Caco-2 (cell line): ENCODE measurements around the gene SMYD3. TPM values are rescaled to one million over a fixed set of nuclear protein-coding genes. Genes with fewer than 3 reads are reported as not detected.

ENCODE experiments used
- BruUV-seq: library from RNA; stranded (reverse); fragments of 400-500 nt; replicated peaks from 2 replicates; lab custom pipeline; 2021; lab: Mats Ljungman, UMichigan
- CTCF ChIA-PET: fragments of 300-600 bp; sonication (Branson Sonifier 250); formaldehyde crosslinking; loops from one replicate; lab custom pipeline; 2022; ENCODE audit warnings: antibody characterized with exemption; lab: Charles Lee
- POLR2A ChIA-PET: fragments of 300-600 bp; sonication (Branson Sonifier 250); formaldehyde crosslinking; loops from one replicate; lab custom pipeline; 2022; ENCODE audit warnings: antibody characterized with exemption; lab: Charles Lee
- DNase-seq, 2 experiments: peaks; one replicate each; pipeline versions ENCODE4 v3.0.0 to v3.0.0-alpha.2; 2020 to 2022
- H3K27me3 ChIP-seq: replicated peaks from 2 replicates; pipeline ENCODE4 v1.6.0; 2011; ENCODE audit warnings: low read length; ENCODE audit not compliant: control insufficient read depth, insufficient read depth
- H3K36me3 ChIP-seq: 2 replicates; pipeline ENCODE4 v1.5.1; 2011; ENCODE audit warnings: low read length; ENCODE audit not compliant: control insufficient read depth, insufficient read depth
- H3K4me1 ChIP-seq: fragments of 250-450 bp; sonication (Bioruptor Pico); 2 replicates; pipeline ENCODE4 v1.5.1; 2020; ENCODE audit warnings: mild to moderate bottlenecking
- H3K4me3 ChIP-seq: 2 replicates; pipeline ENCODE4 v1.5.1; 2011; ENCODE audit warnings: low read depth, mild to moderate bottlenecking, control low read depth, low read length
- H3K9me3 ChIP-seq: fragments of 250-450 bp; sonication (Bioruptor Pico); 2 replicates; pipeline ENCODE4 v1.5.1; 2020; ENCODE audit warnings: mild to moderate bottlenecking, moderate library complexity
- H3K27ac Mint-ChIP-seq: one replicate; pipeline ENCODE4 v1.8.0; 2022; ENCODE audit warnings: mixed read lengths; ENCODE audit not compliant: unreplicated experiment
- H3K27me3 Mint-ChIP-seq: one replicate; pipeline ENCODE4 v1.8.0; 2022; ENCODE audit warnings: mixed read lengths; ENCODE audit not compliant: insufficient read depth, unreplicated experiment
- H3K36me3 Mint-ChIP-seq: one replicate; pipeline ENCODE4 v1.8.0; 2022; ENCODE audit warnings: mild to moderate bottlenecking, mixed read lengths; ENCODE audit not compliant: insufficient read depth, unreplicated experiment
- H3K4me1 Mint-ChIP-seq: one replicate; pipeline ENCODE4 v1.8.0; 2022; ENCODE audit warnings: low read depth, mixed read lengths; ENCODE audit not compliant: unreplicated experiment
- H3K4me3 Mint-ChIP-seq: one replicate; pipeline ENCODE4 v1.8.0; 2022; ENCODE audit warnings: mild to moderate bottlenecking, moderate library complexity, mixed read lengths; ENCODE audit not compliant: unreplicated experiment
- H3K9me3 Mint-ChIP-seq: one replicate; pipeline ENCODE4 v1.8.0; 2022; ENCODE audit warnings: mixed read lengths; ENCODE audit not compliant: unreplicated experiment
- intact Hi-C: fragments of 100-400 bp; cut with micrococcal nuclease; formaldehyde crosslinking; loops from one replicate; pipeline ENCODE4 v1.10.0; 2022; ENCODE audit not compliant: unreplicated experiment
- total RNA-seq: library from RNA; stranded (reverse); gene quantifications from 2 replicates; pipeline ENCODE4 v1.2.3, GENCODE V29; 2022
- TF ChIP-seq, protein P1 (sequence below), 2 experiments: fragments of 200-600 bp in 1 of 2; IDR thresholded peaks; 1 replicate in 1 of 2; 2 replicates in 1 of 2; pipeline versions ENCODE4 v1.5.1 to v1.8.0; 2011 to 2022; ENCODE audit warnings: antibody characterized with exemption in 1 of 2, control low read depth in 1 of 2, inconsistent platforms in 1 of 2, low read depth in 1 of 2, low read length in 1 of 2, mild to moderate bottlenecking in 1 of 2, moderate library complexity in 1 of 2; ENCODE audit not compliant: insufficient read depth in 1 of 2, severe bottlenecking in 1 of 2, unreplicated experiment in 1 of 2

Gene SMYD3
- total RNA-seq, 1 experiment from 2014 or later: 33.0 TPM

DNA sequence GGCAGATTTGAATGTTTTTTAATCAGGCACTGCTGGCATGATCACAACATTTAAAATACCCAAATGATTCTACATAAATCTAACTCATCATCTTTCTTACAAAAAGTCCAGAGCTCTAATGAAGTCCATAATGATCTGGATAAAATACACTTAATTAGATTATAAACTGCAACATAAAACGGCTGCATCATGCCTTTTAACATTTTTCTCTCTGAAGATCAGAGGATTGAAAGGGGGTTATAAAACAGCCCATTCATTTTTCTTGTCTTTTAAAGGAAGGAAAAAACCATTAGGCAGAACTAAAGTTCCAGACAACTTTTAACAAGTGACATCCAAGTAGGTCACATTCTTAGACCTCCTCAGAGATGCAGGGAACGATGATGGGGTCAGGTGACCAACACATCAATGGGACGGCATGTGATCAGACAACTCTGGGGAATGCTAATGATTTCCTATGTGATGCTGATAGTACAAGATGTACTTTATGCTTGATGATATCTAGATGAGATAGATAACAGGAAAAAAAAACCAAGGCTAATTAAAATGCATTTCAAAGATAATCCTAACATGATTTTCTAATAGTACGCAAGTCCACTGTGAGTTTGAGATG, 455.1 kb downstream of the SMYD3 start:
- no TSS peak for BruUV-seq
- Mint-ChIP-seq H3K36me3 (no peaks in the 10 kb centered on the region), H3K27ac (no peak overlapping the region)

DNA sequence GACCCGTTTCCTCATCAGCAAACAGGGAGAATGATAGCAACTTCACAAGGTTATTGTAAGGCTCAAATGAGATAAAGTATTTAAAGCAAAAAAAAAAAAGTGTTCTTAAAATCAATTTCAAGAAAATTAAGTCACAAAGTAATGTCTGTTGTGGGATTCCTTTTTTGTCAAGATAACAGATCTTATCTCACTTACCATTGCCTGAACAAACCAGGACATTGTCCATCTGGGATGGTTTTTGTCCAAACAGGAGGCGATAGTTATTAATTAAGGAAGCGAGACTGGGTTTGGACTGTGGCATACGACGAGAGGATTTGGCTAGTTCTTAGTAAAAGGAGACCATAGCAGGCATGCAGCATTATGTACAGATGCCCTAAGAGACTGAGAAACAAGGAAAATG, 458.4 kb downstream of the SMYD3 start:
- Mint-ChIP-seq H3K27ac (no peak overlapping the region), H3K4me3 (no peak overlapping the region), H3K9me3 (no peaks in the 10 kb centered on the region), H3K4me1 (no peaks in the 10 kb centered on the region), H3K27me3 (no peaks in the 10 kb centered on the region), H3K36me3 (no peaks in the 10 kb centered on the region)
- ChIA-PET POLR2A (no interaction called here), CTCF (no interaction called here)
- Histone ChIP-seq H3K9me3 (no peaks in the 10 kb centered on the region), H3K4me1 (no peaks in the 10 kb centered on the region), H3K27me3 (no peaks in the 10 kb centered on the region), H3K4me3 (no peak overlapping the region), H3K36me3 (no peaks in the 10 kb centered on the region)
- intact Hi-C loops: no loop called here
- DNase-seq: no peak
- no TSS peak for BruUV-seq
- TF ChIP-seq, protein P1, sequence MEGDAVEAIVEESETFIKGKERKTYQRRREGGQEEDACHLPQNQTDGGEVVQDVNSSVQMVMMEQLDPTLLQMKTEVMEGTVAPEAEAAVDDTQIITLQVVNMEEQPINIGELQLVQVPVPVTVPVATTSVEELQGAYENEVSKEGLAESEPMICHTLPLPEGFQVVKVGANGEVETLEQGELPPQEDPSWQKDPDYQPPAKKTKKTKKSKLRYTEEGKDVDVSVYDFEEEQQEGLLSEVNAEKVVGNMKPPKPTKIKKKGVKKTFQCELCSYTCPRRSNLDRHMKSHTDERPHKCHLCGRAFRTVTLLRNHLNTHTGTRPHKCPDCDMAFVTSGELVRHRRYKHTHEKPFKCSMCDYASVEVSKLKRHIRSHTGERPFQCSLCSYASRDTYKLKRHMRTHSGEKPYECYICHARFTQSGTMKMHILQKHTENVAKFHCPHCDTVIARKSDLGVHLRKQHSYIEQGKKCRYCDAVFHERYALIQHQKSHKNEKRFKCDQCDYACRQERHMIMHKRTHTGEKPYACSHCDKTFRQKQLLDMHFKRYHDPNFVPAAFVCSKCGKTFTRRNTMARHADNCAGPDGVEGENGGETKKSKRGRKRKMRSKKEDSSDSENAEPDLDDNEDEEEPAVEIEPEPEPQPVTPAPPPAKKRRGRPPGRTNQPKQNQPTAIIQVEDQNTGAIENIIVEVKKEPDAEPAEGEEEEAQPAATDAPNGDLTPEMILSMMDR (IDR thresholded peaks at IDR 0.05; ENCODE audit: insufficient read depth in 1 of 2, low read depth in 1 of 2, low read length in 1 of 2, severe bottlenecking in 1 of 2, unreplicated experiment in 1 of 2): no peak

More for the DNA sequence above, 455.1 kb downstream of the SMYD3 start:
- TF ChIP-seq, protein P1 (IDR thresholded peaks at IDR 0.05; ENCODE audit: insufficient read depth in 1 of 2, low read depth in 1 of 2, low read length in 1 of 2, severe bottlenecking in 1 of 2, unreplicated experiment in 1 of 2): no peak
- Mint-ChIP-seq H3K4me1 (no peaks in the 10 kb centered on the region), H3K9me3 (no peaks in the 10 kb centered on the region), H3K4me3 (no peak overlapping the region), H3K27me3 (no peaks in the 10 kb centered on the region)
- H3K36me3 ChIP-seq: no peaks in the 10 kb centered on the region
- H3K9me3 ChIP-seq: no peaks in the 10 kb centered on the region
- DNase-seq: no peak
- intact Hi-C loops: no loop called here
- no peaks in the 10 kb centered on the region for H3K4me1 ChIP-seq
- ChIA-PET POLR2A (no interaction called here), CTCF (no interaction called here)
- H3K4me3 ChIP-seq: no peak overlapping the region
- H3K27me3 ChIP-seq: no peaks in the 10 kb centered on the region

DNA sequence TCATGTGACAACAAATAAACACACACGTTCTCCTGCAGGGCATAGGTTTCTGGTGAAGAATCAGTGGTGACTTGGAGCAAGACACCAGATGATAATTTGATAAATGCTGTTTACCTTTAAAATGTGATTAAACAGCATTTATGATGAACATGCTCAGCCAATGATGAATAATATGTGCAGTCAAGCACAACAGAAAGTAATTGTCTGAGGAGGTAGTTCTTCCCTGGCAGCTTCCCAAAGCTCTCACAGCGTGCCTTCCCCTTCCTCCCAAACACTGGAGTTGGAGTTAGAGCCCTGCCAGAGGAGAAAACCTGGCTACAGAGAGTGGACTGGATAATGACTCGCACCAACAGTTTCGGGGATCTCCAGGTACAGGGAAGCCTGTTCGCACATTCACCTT, 463.5 kb downstream of the SMYD3 start:
- H3K36me3 ChIP-seq: no peaks in the 10 kb centered on the region
- no peak for DNase-seq
- no peak overlapping the region for H3K27ac Mint-ChIP-seq
- no peak overlapping the region for H3K4me3 Mint-ChIP-seq
- ChIA-PET CTCF (no interaction called here), POLR2A (no interaction called here)
- no peaks in the 10 kb centered on the region for H3K4me1 Mint-ChIP-seq
- TF ChIP-seq, protein P1 (IDR thresholded peaks at IDR 0.05; ENCODE audit: insufficient read depth in 1 of 2, low read depth in 1 of 2, low read length in 1 of 2, severe bottlenecking in 1 of 2, unreplicated experiment in 1 of 2): no peak
- no TSS peak for BruUV-seq
- H3K27me3 Mint-ChIP-seq: no peaks in the 10 kb centered on the region
- no peaks in the 10 kb centered on the region for H3K9me3 ChIP-seq
- H3K4me3 ChIP-seq: no peak overlapping the region
- no peaks in the 10 kb centered on the region for H3K27me3 ChIP-seq
- H3K36me3 Mint-ChIP-seq: no peaks in the 10 kb centered on the region
- H3K9me3 Mint-ChIP-seq: no peaks in the 10 kb centered on the region
- intact Hi-C loops: no loop called here
- no peaks in the 10 kb centered on the region for H3K4me1 ChIP-seq
